Bronchial epithelial cell (primary cell): ENCODE data around the gene KCNJ10. TPM values are rescaled to one million over a fixed set of nuclear protein-coding genes. Genes with fewer than 3 reads are reported as not detected.
"Not testable (repeated sequence)": the region's sequence is repeated elsewhere in the genome, so short reads cannot be mapped to it uniquely, and the experiment has no call there.

Source experiments
- DNase-seq: peaks from one replicate; pipeline ENCODE4 v3.0.0-alpha.2; 2010; ENCODE audit warnings: low read depth
- FAIRE-seq: peaks from 2 replicates; lab custom pipeline; 2011; peaks lifted over from hg19 to GRCh38; lab: Jason Lieb, UNC
- H3K27me3 ChIP-seq: 2 replicates; pipeline ENCODE4 v1.5.1; 2011; ENCODE audit warnings: low read length; ENCODE audit not compliant: control insufficient read depth, insufficient read depth
- H3K36me3 ChIP-seq: 2 replicates; pipeline ENCODE4 v1.5.1; 2011; ENCODE audit warnings: low read length; ENCODE audit not compliant: control insufficient read depth, insufficient read depth
- H3K4me3 ChIP-seq: 2 replicates; pipeline ENCODE4 v1.5.1; 2011; ENCODE audit warnings: mild to moderate bottlenecking, low read depth, low read length, control low read depth
- total RNA-seq: library from RNA; depleted of rRNA; stranded (reverse); fragments of >200 nt; gene quantifications from 2 replicates; pipeline ENCODE4 v1.2.1, GENCODE V29; 2014
- TF ChIP-seq, protein P1 (sequence below): IDR thresholded peaks from 2 replicates; pipeline ENCODE4 v1.5.1; 2011; ENCODE audit warnings: mild to moderate bottlenecking, moderate library complexity, low read length, control low read depth, inconsistent platforms; ENCODE audit not compliant: insufficient read depth, severe bottlenecking

Gene KCNJ10
- total RNA-seq, 1 donor from 2014 or later = not detected

- FAIRE-seq (no peak), DNase-seq (no peak)
- no peaks in the 10 kb centered on the region for H3K36me3 ChIP-seq
- TF ChIP-seq, protein P1, sequence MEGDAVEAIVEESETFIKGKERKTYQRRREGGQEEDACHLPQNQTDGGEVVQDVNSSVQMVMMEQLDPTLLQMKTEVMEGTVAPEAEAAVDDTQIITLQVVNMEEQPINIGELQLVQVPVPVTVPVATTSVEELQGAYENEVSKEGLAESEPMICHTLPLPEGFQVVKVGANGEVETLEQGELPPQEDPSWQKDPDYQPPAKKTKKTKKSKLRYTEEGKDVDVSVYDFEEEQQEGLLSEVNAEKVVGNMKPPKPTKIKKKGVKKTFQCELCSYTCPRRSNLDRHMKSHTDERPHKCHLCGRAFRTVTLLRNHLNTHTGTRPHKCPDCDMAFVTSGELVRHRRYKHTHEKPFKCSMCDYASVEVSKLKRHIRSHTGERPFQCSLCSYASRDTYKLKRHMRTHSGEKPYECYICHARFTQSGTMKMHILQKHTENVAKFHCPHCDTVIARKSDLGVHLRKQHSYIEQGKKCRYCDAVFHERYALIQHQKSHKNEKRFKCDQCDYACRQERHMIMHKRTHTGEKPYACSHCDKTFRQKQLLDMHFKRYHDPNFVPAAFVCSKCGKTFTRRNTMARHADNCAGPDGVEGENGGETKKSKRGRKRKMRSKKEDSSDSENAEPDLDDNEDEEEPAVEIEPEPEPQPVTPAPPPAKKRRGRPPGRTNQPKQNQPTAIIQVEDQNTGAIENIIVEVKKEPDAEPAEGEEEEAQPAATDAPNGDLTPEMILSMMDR = no peak
- H3K4me3 ChIP-seq = no peak overlapping the region
- peaks cover 19% of the 10 kb centered on the region for H3K27me3 ChIP-seq
Measured at GRCh38 chr1:160056648-160057169, 13.3 kb downstream of the KCNJ10 start.

DNA sequence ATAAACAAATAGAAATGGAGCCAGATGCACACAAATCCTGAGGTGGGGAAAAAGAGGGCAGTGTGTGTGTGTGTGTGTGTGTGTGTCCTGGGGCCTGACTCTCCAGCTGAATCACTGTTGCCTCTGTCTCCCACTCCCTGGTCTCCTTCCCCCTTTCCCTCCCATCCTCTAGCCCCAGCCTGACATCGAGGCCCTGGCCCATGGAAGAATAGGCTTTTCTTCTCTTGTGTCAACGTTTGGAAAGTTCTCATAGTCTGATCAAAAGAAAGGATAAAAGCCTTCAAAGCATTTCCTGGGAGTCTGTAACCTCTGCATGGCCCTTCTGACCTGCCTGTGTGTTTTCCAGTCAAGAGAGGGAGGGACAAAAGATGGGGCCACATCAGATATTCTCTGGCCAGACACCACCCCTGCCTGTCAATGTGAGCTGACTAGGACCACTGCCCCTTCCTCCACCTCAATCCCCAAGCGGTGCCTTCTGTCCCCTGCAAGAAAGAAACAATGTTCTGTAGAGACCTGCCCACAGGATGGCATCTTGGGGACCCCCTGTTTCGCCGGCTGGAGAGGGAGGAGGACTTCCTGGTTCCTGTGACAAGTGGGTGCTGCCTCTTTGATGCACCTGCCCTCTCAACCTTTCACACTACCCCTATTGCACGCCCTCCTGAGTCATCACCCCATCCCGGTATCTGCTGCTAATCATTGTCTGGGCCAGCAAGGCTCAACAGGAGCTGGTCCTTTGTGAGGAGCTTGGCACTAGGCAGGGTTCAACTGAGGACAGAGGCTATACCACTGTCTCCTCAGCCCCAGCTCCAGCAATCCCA lies 16.2 kb downstream of the KCNJ10 start:
- Histone ChIP-seq H3K36me3 (no peaks in the 10 kb centered on the region), H3K27me3 (peaks cover 15% of the 10 kb centered on the region), H3K4me3 (no peak overlapping the region)
- TF ChIP-seq, protein P1 = no peak
- DNase-seq (no peak), FAIRE-seq (no peak)

DNA sequence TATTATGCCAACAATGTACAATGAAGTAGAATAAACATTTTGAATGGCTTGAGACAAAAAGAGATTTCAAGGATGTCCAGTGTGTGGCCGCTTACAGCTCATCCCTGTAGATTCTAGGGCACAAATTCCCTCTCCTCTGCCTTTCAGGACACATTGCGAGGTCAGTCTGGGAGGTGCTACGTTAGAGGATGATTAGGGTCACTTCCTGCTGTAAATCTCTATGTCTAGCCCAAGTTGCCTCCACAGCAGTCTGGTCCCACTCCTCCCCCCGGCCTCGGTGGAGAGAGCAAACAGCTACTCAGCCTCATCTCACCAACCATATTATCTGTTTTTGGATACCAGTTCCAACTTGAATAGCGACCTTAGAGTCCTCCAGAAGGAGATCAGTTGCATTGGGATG lies 17.0 kb downstream of the KCNJ10 start:
- H3K27me3 ChIP-seq = peaks cover 12% of the 10 kb centered on the region
- DNase-seq = no peak
- no peak overlapping the region for H3K4me3 ChIP-seq
- TF ChIP-seq, protein P1 = no peak
- FAIRE-seq = no peak
- H3K36me3 ChIP-seq = no peaks in the 10 kb centered on the region

GRCh38 chr1:160050619-160051018 lies 19.3 kb downstream of the KCNJ10 start:
- no peak overlapping the region for H3K4me3 ChIP-seq
- H3K27me3 ChIP-seq = peaks cover 11% of the 10 kb centered on the region
- DNase-seq (no peak), FAIRE-seq (no peak)
- no peaks in the 10 kb centered on the region for H3K36me3 ChIP-seq
- TF ChIP-seq, protein P1 = no peak

- not testable (repeated sequence) for H3K27me3 ChIP-seq, H3K4me3 ChIP-seq, FAIRE-seq, DNase-seq, H3K36me3 ChIP-seq
Measured at GRCh38 chr1:160050182-160050581, 19.8 kb downstream of the KCNJ10 start.

- no peak overlapping the region for H3K4me3 ChIP-seq
- TF ChIP-seq, protein P1 = no peak
- DNase-seq (no peak), FAIRE-seq (no peak)
- H3K27me3 ChIP-seq = peaks cover 8% of the 10 kb centered on the region
- no peaks in the 10 kb centered on the region for H3K36me3 ChIP-seq
Measured at GRCh38 chr1:160049101-160049500, 20.9 kb downstream of the KCNJ10 start.
